ENCODE data around the gene DYNC1LI2.
"Not testable (repeated sequence)": the region's sequence is repeated elsewhere in the genome, so short reads cannot be mapped to it uniquely, and the experiment has no call there.

Gene DYNC1LI2

GRCh38 chr16:66696669-66697630 lies 54.5 kb downstream of the DYNC1LI2 start, which contains the start of gene CMTM4:
CMTM4 (minus strand) TSS chr16:66696743; CDS start chr16:66696525, 218 bp downstream.
- DNase-seq (ENCODE audit: low read depth), result peak; percentile 86

DNA sequence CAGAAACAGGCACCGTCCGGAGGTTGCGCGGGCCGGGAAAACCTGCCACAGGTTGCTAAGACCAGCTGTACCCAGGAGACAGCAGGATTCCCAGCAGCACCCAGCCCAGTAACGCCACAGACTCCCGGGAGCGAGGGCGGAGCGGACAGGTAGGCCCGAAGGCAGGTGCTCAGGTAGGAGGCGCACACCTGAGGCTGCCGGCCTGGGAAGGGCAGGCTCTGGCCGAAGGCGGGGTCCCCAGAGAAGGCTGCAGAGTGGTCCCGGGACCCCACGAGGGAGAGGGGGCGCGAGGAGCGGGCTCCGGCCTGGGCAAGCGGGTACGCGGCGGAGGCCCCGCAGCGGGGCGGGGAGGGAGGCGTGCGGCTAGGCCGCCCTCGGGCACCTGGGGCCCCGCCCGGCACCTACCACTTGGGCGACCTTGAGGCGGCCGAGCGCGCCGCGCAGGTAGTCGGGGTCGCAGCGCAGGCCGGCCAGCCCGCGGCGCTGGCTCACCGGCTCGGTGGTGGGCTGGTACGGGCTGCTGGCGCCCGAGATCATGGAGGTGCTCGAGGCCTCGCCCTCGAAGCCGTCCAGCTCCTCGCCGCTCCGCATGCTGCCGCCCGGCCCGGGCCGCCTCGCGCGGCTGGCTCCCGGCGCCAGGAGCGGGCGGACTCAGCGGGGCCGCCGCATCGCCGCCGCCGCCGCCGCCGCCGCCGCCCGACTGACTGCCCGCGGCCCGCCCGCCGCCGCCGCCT lies 55.3 kb downstream of the DYNC1LI2 start:
- no peak for DNase-seq (ENCODE audit: low read depth)

DNA sequence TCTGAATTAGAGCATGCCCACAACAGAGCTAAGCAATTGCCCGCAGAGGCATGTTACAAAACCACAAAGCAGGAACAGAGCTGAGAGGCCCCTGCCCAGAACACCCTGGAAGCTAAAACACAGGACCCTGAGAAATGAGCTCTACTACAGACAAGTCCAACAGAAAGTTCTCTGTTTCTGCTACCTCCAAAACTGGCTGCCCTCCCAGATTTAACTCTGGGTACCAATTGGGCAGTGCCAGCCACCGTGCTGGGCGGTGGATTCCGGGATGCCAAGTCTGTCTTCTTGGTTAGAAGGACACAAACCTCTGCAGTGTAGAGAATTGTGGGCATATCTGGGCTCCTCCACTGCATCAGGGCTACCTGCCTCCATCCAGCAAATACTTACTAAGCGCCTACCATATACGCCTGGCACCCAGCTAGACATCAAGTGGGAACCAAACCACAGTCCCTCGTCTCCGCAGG lies 55.9 kb downstream of the DYNC1LI2 start:
- no peak for DNase-seq (ENCODE audit: low read depth)

GRCh38 chr16:66693149-66693548 lies 58.3 kb downstream of the DYNC1LI2 start:
- DNase-seq (ENCODE audit: low read depth), result no peak

- no peak for DNase-seq (ENCODE audit: low read depth)
Measured at GRCh38 chr16:66692341-66692740, 59.1 kb downstream of the DYNC1LI2 start.

GRCh38 chr16:66691234-66691633 lies 60.2 kb downstream of the DYNC1LI2 start:
- no peak for DNase-seq (ENCODE audit: low read depth)

- DNase-seq (ENCODE audit: low read depth), result no peak
Measured at GRCh38 chr16:66690106-66690847, 61.1 kb downstream of the DYNC1LI2 start.

DNA sequence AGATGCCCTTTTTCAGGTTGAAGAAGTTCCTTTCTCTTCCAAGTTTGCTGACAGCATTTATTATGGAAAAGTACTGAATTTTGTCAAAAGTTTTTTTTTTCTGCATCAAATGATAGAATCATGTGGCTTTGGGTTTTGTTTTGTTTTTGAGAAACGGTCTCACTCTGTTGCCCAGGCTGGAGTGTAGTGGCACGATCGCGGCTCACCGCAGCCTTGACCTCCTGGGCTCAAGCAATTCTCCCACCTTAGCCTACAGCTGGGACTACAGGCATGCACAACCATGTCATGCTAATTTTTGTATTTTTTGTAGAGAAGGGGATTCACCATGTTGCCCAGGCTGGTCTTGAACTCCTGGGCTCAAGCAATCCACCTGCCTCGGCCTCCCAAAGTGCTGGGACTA lies 62.1 kb downstream of the DYNC1LI2 start:
- no peak for DNase-seq (ENCODE audit: low read depth)

GRCh38 chr16:66687906-66688625 lies 63.3 kb downstream of the DYNC1LI2 start:
- no peak for DNase-seq (ENCODE audit: low read depth)

DNA sequence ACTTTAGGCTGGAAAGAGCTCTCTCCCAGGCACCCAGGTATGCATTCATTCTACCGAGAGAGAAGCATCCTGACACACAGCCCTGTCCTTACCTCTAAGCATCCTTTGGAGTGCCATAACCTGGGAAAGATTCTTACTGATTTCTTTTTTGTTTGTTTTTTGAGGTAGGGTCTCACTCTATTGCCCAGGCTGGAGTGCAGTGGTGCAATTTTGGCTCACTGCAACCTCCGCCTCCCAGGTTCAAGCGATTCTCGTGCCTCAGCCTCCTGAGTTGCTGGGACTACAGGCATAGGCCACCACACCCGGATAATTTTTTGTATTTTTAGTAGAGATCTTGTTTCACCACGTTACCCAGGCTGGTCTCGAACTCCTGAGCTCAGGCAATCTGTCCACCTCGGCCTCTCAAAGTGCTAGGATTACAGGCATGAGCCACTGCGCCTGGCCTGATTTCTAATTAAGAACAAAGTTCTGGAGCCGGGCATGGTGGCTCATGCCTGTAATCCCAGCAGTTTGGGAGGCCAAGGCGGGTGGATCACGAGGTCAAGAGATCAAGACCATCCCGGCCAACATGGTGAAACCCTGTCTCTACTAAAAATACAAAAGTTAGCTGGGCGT lies 65.8 kb downstream of the DYNC1LI2 start:
- not testable (repeated sequence) for DNase-seq (ENCODE audit: low read depth)

DNA sequence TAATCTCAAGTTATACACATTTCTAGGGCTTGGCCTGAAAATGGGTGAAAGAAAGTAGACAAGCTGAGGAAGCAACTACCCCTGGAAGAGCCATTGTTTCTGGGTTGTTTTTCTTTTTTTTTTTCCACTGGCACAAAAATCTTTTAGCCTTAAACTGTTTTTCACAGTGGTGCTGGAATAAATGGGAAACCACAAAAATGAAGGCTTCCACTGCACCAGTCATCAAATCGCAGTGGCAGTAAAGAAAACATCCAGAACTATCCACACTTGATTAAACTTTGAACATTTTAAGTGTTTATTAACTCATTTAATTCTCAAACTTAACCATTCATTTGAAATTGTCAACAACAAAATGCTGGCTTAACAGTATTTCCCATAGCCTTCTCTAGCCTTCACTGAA lies 69.1 kb downstream of the DYNC1LI2 start:
- DNase-seq (ENCODE audit: low read depth), result no peak

GRCh38 chr16:66681676-66682075 lies 69.7 kb downstream of the DYNC1LI2 start:
- no peak for DNase-seq (ENCODE audit: low read depth)

GRCh38 chr16:66678337-66678736 lies 73.1 kb downstream of the DYNC1LI2 start:
- DNase-seq (ENCODE audit: low read depth), result no peak

DNA sequence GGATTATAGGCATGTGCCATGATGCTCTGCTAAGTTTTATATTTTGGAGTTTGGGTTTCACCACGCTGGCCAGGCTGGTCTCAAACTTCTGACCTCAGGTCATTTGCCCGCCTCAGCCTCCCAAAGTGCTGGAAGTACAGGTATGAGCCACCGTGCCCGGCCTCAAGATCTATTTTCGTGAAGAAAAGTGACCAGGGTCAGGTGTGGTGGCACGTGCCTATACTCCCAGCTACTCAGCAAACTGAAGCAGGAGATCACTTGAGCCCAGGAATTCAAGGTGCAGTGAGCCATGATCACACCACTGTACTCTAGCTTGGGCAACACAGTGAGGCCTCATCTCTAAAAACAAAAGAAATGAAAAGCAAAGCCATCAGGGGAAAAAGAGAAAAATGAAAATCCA lies 73.6 kb downstream of the DYNC1LI2 start:
- DNase-seq (ENCODE audit: low read depth), result no peak

- no peak for DNase-seq (ENCODE audit: low read depth)
Measured at GRCh38 chr16:66677179-66677578, 74.2 kb downstream of the DYNC1LI2 start.

GRCh38 chr16:66676599-66676998 lies 74.8 kb downstream of the DYNC1LI2 start:
- DNase-seq (ENCODE audit: low read depth), result no peak

DNA sequence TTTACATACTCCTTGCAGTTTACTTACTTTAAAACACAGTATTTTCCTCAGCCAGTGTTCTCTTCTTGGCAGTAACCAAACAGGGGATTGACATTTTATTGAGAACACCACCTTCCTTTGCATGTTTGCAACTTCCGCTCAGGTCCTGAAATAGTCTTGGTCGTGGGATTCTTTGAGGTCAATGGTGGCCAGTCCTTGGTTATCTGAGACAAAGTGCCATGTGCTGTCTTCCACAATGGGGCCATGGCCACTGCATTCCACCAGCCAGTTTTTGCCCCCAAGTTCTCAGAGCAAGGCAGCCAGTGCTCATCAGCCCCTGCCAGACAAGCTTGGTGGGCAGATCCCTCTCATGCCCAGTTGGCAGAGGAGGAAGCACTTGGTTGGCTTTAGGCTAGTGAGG lies 77.7 kb downstream of the DYNC1LI2 start:
- no peak for DNase-seq (ENCODE audit: low read depth)
